ENCODE measurements around the gene RRBP1.
A peak's percentile ranks its signal among the peaks of the same experiment; 100 is the strongest.

Gene RRBP1

DNA sequence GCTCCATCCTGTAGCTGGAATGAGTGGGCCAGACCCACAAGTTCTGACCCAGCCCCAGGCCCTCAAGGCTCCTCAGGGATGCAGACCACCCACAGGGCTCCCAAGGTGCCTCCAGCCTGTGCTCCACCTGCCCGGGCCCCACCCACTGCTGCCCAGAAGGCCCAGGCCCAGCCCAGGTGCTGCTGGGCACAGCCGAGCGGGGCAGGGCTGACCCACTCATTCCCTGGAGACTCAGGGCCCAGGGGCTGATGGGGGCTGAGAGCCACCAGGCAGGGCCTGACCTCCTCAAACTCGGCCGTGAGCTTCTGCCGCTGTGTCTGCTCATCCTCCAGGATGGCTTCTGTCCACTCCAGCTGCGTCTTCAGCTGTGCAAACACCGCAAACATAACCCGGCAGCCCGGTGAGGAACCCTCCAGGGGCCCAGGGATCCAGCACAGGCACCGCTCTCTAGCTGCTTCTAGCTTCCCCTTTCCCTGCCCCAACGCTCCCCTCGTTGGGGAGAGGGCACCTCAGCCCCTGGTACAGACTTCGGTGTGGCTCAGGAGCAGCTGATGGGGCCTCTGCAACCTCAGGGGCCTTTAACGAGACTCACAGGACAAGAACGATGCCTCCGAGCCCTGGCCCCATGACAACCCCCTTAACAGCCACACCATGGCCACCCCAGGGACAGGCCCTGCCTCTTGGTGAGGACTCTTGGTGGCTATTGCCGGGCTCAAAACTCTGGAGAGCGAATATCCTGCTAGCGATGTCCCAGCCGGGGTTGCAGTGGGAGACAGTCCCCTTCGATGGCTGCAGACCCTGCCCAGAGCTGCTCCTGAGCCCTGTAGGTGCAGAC lies 66.2 kb downstream of the RRBP1 start:
- TF ChIP-seq, protein P1, sequence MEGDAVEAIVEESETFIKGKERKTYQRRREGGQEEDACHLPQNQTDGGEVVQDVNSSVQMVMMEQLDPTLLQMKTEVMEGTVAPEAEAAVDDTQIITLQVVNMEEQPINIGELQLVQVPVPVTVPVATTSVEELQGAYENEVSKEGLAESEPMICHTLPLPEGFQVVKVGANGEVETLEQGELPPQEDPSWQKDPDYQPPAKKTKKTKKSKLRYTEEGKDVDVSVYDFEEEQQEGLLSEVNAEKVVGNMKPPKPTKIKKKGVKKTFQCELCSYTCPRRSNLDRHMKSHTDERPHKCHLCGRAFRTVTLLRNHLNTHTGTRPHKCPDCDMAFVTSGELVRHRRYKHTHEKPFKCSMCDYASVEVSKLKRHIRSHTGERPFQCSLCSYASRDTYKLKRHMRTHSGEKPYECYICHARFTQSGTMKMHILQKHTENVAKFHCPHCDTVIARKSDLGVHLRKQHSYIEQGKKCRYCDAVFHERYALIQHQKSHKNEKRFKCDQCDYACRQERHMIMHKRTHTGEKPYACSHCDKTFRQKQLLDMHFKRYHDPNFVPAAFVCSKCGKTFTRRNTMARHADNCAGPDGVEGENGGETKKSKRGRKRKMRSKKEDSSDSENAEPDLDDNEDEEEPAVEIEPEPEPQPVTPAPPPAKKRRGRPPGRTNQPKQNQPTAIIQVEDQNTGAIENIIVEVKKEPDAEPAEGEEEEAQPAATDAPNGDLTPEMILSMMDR (IDR thresholded peaks at IDR 0.05; ENCODE audit: insufficient read depth, low read depth, low read length, missing control alignments) = no peak
- H3K4me3 ChIP-seq (ENCODE audit: low read length) = no peak overlapping the region
- no peak for DNase-seq (ENCODE audit: low read depth)

DNA sequence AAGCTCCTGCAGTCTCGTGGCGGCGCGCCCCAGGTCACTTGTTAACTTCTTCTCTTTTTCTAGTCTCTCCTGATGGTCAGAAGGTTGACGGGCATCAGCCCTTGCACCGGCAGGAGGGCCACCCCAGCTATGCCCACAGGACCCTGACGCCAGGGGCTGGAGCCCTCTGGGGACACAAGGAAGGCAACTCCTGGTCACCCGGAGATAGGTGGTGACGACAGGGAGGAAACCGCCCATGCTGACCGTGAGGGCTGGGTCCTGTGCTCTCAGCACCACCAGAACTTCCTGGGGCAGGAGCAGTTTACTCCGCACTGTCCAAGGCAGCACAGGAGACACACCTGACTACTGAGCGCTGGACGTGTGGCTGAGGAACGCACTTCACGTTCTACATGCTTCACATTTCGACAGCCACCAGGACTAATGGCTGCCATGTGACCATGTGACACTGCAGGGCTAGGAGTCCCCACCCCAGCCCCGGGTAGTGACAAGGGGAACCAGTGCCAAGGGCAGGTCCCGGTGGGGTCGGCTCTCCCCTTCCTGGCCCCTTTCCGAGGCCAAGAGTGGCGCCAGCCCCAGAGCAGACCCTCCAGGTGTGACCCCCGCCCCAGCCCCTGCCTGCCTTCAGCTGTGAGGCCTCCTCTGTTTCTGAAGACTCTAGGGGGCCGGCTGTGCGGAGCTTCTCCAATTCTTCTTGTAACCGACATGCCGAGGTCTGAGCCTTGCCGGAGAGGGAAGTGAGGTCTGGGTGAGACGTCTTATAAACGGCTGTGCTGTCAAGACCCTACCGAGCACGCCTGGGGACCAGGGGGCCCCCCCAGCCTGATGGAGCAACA lies 67.0 kb downstream of the RRBP1 start:
- H3K4me3 ChIP-seq (ENCODE audit: low read length) = no peak overlapping the region
- no peak for DNase-seq (ENCODE audit: low read depth)
- TF ChIP-seq, protein P1 (IDR thresholded peaks at IDR 0.05; ENCODE audit: insufficient read depth, low read depth, low read length, missing control alignments) = no peak

DNA sequence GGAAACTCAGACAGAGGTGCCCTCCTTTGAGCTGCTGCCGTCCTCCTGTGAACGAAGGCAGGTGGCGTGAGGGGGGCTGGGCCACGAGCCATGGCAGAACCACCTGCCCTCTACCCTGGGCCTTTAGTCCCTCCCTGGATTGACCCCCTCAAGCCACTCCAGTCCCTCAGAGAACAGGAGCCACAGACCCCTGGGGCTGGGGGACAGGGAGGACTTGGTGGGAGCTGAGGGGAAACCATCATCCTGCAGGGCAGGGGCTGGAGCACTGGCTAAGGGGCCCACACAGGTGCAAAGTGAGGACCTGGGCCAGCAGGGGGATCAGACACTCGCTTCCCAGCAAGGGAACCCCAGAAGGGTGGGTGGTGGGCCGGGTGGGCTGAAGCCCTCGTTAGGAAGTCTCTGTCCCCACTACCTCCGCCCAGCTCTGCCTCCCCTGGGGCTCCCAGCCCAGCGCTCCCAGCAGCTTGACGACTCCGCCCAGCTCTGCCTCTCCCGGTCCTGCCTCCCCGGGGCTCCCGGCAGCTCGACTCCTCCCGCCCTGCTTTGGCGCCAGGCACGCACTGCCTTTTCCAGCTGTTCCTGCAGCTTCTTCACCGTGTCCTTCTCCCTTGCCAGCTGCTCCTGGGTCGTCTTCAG lies 67.7 kb downstream of the RRBP1 start:
- no peak overlapping the region for H3K4me3 ChIP-seq (ENCODE audit: low read length)
- peak; percentile 49 for DNase-seq (ENCODE audit: low read depth)
- TF ChIP-seq, protein P1 (IDR thresholded peaks at IDR 0.05; ENCODE audit: insufficient read depth, low read depth, low read length, missing control alignments) = no peak

DNA sequence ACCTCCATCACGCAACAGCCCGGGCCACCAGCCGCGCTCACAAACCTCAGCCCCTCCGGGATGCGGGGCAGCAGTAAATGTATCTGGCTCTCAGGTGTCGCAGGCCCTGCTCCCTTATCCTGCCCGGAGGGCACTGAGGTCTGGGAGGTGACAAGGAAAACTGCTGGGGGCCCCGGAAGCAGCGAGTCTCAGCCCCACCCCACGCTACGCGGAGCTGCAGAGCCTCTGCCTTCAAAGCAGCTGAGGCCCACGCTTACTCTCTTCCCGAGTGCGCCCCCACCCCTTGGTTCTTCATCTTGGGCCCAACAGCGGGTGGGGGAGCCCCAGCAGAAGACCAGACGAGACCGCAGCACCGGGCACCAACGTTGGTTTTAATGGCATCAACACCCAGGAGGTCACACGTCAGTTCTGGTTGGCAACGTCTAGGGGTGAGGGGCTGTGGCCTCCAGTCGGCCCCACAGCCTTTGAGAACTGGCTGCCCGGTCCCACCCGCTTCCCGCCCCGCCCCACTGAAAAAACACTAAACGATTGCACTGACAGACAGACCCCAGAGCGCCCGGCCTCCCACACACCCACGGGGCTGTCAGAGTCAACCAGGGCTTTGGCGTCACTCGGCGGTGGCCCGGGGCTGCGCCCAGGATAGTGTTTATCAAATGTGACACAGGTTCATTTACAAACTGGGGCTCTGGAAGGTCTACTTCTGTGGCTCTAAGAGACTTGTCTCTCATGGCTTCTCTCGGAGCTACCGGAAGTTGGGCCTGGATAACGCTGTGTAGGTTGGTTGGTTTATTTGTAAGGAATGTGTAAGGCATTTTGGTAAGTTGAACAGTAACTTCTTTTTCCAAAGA lies 68.5 kb downstream of the RRBP1 start:
- no peak overlapping the region for H3K4me3 ChIP-seq (ENCODE audit: low read length)
- TF ChIP-seq, protein P1 (IDR thresholded peaks at IDR 0.05; ENCODE audit: insufficient read depth, low read depth, low read length, missing control alignments) = no peak
- DNase-seq (ENCODE audit: low read depth) = no peak

DNA sequence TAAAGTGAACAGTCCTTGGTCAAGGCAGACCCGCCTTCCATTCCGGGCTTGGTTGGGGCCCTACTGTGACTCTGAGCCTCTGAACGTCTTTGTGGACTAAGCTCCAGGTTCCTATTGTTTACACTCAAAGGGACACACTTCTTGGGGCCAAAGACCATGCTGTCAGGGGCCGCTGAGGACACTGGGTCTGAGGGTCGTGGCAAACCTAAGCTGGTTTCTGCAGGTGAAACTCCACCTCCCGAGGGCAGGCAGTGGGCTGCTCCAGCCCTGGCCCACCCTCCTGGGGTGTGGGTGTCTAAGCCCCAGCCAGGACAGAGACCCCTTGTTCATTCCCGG lies 69.1 kb downstream of the RRBP1 start:
- DNase-seq (ENCODE audit: low read depth) = no peak
- TF ChIP-seq, protein P1 (IDR thresholded peaks at IDR 0.05; ENCODE audit: insufficient read depth, low read depth, low read length, missing control alignments) = no peak
- no peak overlapping the region for H3K4me3 ChIP-seq (ENCODE audit: low read length)

DNA sequence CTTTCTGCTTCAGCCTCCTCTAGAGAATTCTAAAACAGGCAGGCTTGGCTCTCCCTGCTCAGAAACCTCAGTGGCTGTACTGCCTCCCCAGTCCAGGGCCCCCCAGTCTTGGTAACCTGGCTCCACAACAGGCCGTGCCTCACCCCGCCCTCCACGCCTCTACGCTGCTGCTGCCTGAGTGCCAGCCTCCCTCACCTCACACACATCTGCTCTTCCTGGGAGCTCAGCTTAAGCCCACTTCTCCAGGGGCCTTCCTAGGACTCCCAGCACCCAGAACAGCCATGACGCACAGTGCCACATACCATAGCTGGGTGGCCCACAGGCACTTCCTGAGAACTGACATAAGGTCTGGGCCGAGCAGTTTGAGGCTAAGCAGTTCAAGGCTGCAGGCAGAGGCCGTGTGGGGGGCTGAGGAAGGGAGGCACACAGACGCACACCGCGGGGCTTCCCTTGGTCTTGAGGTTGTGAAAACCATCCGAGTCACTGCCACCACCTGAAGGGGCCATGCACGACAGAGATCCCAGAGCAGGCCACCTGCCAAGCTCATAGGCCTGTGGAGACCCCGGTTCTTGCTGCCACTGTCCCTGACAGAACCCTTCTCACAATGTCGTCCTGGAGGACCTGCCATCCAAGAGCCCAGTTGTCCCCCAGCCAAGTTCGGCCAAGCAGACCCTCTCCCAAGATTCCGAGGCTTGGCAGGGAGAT lies 69.6 kb downstream of the RRBP1 start:
- DNase-seq (ENCODE audit: low read depth) = peak; percentile 58
- TF ChIP-seq, protein P1 (IDR thresholded peaks at IDR 0.05; ENCODE audit: insufficient read depth, low read depth, low read length, missing control alignments) = no peak
- no peak overlapping the region for H3K4me3 ChIP-seq (ENCODE audit: low read length)
